GM12801 (cell line): ENCODE measurements around the gene HLF.

Source experiments
- CTCF ChIP-seq: IDR thresholded peaks from one replicate; pipeline ENCODE4 v1.5.1; 2011; ENCODE audit warnings: control low read depth; ENCODE audit not compliant: insufficient read length; ENCODE audit errors: extremely low read depth

HLF gene

DNA sequence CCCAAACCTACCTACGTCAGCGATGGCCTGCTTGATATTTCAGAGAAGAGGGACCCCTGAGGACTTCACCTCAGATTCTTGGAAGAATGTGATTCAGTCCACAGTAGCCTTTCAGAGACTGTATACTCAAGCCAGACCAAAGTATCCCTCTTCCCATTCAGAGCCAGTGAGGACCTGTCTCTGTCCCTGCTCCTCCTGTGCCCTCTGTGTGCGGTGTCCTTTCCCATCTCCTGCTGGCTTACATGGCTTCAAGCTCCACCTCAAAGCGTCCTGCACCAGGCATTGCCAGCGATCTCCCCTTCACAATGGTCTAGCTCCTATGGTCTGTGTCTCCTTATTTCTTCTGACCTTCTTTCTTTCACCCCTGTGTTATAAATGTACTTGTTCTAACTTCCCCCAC, 39.5 kb upstream of the HLF start:
- TF ChIP-seq CTCF: no peak

GRCh38 chr17:55228683-55229192, 36.0 kb upstream of the HLF start:
- no peak for TF ChIP-seq CTCF

DNA sequence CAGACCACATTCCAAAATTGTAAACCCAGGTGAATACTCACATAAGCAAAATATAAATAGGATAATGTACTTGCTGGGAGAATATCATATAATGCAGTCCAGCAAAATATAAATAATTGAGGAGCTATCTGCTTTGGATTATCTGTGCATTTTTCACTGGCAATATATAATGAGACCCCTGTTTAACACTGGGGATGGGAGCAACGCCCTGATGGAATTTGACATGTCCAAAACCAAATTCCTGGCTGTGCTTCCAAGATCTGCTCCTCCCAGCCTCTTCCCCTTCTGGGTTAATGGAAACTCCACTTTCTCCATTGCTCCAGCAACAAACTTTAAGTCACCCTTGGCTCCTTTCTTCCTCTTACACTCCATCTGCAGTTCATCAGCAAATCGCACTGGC, 35.5 kb upstream of the HLF start:
- no peak for TF ChIP-seq CTCF

DNA sequence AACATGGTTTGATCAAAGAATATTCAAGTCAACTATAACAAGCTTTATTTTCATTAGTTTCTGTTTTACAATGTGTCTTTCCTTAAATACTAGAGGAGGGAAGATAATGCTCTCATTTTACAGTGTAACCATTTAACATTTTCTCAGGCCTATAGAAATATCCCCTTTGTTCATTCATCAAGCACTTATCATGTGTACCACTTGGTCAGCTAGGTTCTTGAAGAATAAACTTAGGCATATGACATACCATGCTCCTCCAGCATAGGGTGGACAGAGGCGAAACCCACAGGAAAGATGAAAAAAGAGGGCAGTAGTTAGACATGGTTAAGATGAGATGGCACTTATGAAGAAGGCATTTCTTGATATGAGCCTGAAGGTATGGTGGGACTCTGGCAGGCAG, 34.0 kb upstream of the HLF start:
- no peak for TF ChIP-seq CTCF

- no peak for TF ChIP-seq CTCF
These were observed 30.9 kb upstream of the HLF start for GRCh38 chr17:55233840-55234239.

DNA sequence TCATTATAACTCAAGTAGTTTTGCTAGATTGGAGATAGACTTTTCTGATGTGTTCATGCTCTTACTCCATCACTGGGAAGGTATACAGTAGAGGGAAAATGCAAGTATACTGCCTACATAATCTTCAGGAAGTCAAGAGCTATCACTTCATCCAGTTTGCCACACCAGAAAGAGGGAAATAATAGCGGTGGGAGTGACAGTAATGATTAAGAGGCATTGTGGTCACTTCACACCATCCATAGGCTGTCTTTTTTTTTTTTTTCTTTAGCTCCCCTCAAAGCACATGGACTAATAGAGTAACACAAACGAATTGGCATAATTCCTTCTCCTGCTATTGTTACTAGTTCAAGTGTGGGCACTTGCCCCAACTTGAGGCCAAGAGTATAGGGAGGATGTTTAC, 28.4 kb upstream of the HLF start:
- no peak for TF ChIP-seq CTCF

- TF ChIP-seq CTCF: no peak
These were observed 27.5 kb upstream of the HLF start for GRCh38 chr17:55237268-55237667.

GRCh38 chr17:55237841-55238178, 26.9 kb upstream of the HLF start:
- TF ChIP-seq CTCF: no peak
